Activated T-helper 2 cell treated with anti-CD3 and anti-CD28 coated beads, Interferon-gamma antibody, Interleukin-2, Interleukin-4, amounts not matched to agents 10 μg/mL and 5 μg/mL and 100 μg/mL, durations not matched to agents 14 hours and 24 hours and 36 hours (primary cell): ENCODE results near the gene PRTN3. TPM values are rescaled to one million over a fixed set of nuclear protein-coding genes. Genes with fewer than 3 reads are reported as not detected.
"Not testable (repeated sequence)": the region's sequence is repeated elsewhere in the genome, so short reads cannot be mapped to it uniquely, and the experiment has no call there.

ENCODE experiments used
- DNase-seq: peaks from one replicate; pipeline ENCODE4 v3.0.0; 2021; ENCODE audit warnings: low spot score
- H3K27ac Mint-ChIP-seq: one replicate; pipeline ENCODE4 v1.8.0; 2021; ENCODE audit warnings: mixed read lengths
- H3K27me3 Mint-ChIP-seq: one replicate; pipeline ENCODE4 v1.8.0; 2021; ENCODE audit warnings: low read depth, mixed read lengths
- H3K36me3 Mint-ChIP-seq: one replicate; pipeline ENCODE4 v1.8.0; 2021; ENCODE audit warnings: low read depth, mixed read lengths
- H3K4me1 Mint-ChIP-seq: one replicate; pipeline ENCODE4 v1.8.0; 2021; ENCODE audit warnings: low read depth, mixed read lengths
- H3K4me3 Mint-ChIP-seq: one replicate; pipeline ENCODE4 v1.8.0; 2021; ENCODE audit warnings: low read depth, mild to moderate bottlenecking, moderate library complexity, mixed read lengths
- H3K9me3 Mint-ChIP-seq: one replicate; pipeline ENCODE4 v1.8.0; 2021; ENCODE audit warnings: mixed read lengths
- intact Hi-C: fragments of 100-400 bp; cut with micrococcal nuclease; formaldehyde crosslinking; loops from one replicate; pipeline ENCODE4 v1.15.1; 2023
- total RNA-seq: library from RNA; stranded (reverse); gene quantifications from 2 replicates; pipeline ENCODE4 v1.2.3, GENCODE V29; 2022

Gene PRTN3
- total RNA-seq, 1 donor from 2014 or later, result not detected

DNA sequence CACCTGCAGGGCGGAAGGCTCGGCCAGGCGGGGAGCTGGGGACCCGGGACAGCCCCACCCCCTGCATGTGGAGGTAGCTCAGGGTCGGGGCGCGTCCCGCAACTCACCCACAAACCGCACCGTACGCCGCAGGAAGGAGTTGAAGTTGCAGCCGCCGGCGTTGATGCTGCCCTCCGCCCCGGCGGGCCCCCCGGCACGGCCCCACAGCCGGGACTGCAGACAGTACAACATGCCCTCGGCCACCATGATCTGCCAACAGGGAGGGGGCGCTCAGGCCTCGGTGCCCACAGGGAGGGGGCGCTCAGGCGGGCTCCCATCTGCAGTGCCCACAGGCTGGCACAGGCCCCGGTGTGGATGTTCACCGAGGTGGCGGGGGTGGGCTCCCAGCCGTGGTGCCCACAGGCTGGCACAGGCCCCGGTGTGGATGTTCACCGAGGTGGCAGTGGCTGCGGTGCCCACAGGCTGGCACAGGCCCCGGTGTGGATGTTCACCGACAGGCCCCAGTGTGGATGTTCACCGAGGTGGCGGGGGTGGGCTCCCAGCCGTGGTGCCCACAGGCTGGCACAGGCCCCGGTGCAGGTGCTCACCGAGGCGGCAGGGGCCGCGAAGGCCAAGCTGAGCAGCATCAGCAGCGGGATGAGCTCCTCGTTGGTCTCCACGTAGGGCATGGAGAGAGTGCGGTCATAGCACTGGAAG is 25.6 kb upstream of the PRTN3 start:
- Mint-ChIP-seq H3K27me3 (peaks cover 2% of the 10 kb centered on the region), H3K4me3 (no peak overlapping the region), H3K27ac (no peak overlapping the region), H3K36me3 (peaks cover 43% of the 10 kb centered on the region), H3K4me1 (no peaks in the 10 kb centered on the region), H3K9me3 (peaks cover 5% of the 10 kb centered on the region)
- intact Hi-C loops, result no loop called here
- no peak for DNase-seq

DNA sequence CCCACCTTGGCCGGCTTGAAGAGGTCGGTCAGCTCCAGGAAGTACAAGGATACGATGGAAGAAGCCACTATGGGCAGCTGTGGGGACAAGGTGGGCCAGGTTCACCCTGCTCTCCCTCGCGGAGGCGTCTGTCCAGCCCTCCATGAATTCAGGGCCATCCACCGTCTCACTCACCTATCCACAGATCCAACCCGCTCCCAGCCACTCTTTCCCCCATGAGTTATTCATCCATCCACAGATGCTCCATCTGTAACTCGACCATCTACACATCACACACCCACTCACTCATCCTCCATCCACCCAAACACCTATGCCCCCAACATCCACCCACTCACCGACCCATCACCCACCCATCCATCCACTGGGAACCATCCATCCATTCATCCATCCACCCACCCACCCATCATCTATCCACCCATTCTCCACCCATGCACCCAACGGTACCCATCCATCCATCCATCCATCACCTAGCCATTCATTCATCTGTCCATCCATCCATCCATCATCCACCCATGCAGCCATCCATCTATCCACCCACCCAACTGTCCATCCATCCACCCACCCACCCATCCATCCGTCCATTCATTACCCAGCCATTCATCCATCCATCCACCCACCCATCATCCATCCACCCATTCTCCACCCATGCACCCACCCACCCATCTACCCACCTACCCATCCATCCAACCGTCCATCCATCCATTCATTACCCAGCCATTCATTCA is 24.9 kb upstream of the PRTN3 start:
- H3K27me3 Mint-ChIP-seq, result peaks cover 2% of the 10 kb centered on the region
- H3K27ac Mint-ChIP-seq, result no peak overlapping the region
- H3K36me3 Mint-ChIP-seq, result peaks cover 38% of the 10 kb centered on the region
- H3K9me3 Mint-ChIP-seq, result peaks cover 5% of the 10 kb centered on the region
- no peaks in the 10 kb centered on the region for H3K4me1 Mint-ChIP-seq
- no peak overlapping the region for H3K4me3 Mint-ChIP-seq
- intact Hi-C loops, result no loop called here
- no peak for DNase-seq

GRCh38 chr19:816500-816857 is 24.3 kb upstream of the PRTN3 start:
- Mint-ChIP-seq H3K4me3 (no peak overlapping the region), H3K27ac (no peak overlapping the region), H3K4me1 (no peaks in the 10 kb centered on the region)

GRCh38 chr19:820212-820611 is 20.6 kb upstream of the PRTN3 start:
- peaks cover 14% of the 10 kb centered on the region for H3K27me3 Mint-ChIP-seq
- H3K4me3 Mint-ChIP-seq, intact Hi-C loops, DNase-seq, H3K9me3 Mint-ChIP-seq, H3K4me1 Mint-ChIP-seq, H3K27ac Mint-ChIP-seq: not testable (repeated sequence)
- peaks cover 17% of the 10 kb centered on the region for H3K36me3 Mint-ChIP-seq

More at GRCh38 chr19:816500-816857, 24.3 kb upstream of the PRTN3 start:
- DNase-seq, result no peak
- H3K9me3 Mint-ChIP-seq, result peaks cover 5% of the 10 kb centered on the region
- H3K27me3 Mint-ChIP-seq, result peaks cover 2% of the 10 kb centered on the region
- H3K36me3 Mint-ChIP-seq, result peaks cover 36% of the 10 kb centered on the region
- intact Hi-C loops, result no loop called here

- Mint-ChIP-seq H3K36me3 (peaks cover 9% of the 10 kb centered on the region), H3K4me3 (no peak overlapping the region), H3K27me3 (peaks cover 14% of the 10 kb centered on the region), H3K9me3 (peaks cover 4% of the 10 kb centered on the region), H3K4me1 (no peaks in the 10 kb centered on the region), H3K27ac (no peak overlapping the region)
- DNase-seq, result no peak
- intact Hi-C loops, result no loop called here
Observed at GRCh38 chr19:821231-821824, 19.5 kb upstream of the PRTN3 start.

DNA sequence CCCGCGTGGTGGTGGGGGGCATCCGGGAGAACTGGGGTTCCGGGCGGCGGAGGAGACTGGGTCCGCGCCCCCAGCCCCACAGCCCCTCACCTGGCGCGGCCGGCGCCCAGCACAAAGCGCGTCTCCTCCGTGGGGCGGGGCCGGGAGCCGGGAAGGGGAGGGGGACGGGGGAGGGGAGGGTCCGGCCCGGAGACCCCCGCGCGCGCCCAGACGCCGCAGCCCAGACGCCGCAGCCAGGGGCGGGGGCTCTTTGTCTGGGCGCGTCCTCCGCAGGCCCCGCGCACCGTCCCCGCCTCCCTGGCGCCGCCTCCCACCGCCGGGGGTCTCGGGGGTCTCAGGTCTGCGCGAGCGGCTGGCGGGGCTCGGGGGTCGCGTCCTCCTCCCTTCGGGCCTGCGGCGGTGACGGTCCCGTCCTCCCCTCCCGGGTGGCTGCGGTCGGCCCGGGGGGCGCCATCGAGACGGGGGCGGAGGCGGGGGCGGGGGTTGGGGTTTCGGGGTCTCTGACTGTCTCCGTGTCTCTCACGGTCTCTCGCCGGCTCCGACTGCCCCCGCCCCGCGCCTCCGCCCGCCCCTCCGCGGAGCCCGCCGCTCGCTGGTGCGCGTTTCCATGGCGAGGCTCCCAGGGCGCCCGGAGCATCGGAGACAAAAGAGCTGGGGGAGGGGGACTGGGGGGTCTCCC is 18.8 kb upstream of the PRTN3 start, which contains the start of gene PLPPR3:
Gene PLPPR3 (minus strand): TSS at position 131 of the 679 bp plus-strand sequence. CDS start 396 bp downstream, outside the sequence.
- intact Hi-C loops, result no loop called here
- H3K36me3 Mint-ChIP-seq, result peaks cover 3% of the 10 kb centered on the region
- no peak within 1 kb of the TSS for H3K4me3 Mint-ChIP-seq
- no peaks in the 10 kb centered on the region for H3K9me3 Mint-ChIP-seq
- peaks cover 14% of the 10 kb centered on the region for H3K27me3 Mint-ChIP-seq
- no peak within 1 kb of the TSS for H3K27ac Mint-ChIP-seq
- no peak for DNase-seq
- no peaks in the 10 kb centered on the region for H3K4me1 Mint-ChIP-seq

- Mint-ChIP-seq H3K27ac (no peak overlapping the region), H3K27me3 (peaks cover 14% of the 10 kb centered on the region), H3K9me3 (no peaks in the 10 kb centered on the region), H3K36me3 (no peaks in the 10 kb centered on the region), H3K4me1 (no peaks in the 10 kb centered on the region), H3K4me3 (no peak overlapping the region)
- intact Hi-C loops, result no loop called here
- no peak for DNase-seq
Observed at GRCh38 chr19:823565-824121, 17.2 kb upstream of the PRTN3 start.

DNA sequence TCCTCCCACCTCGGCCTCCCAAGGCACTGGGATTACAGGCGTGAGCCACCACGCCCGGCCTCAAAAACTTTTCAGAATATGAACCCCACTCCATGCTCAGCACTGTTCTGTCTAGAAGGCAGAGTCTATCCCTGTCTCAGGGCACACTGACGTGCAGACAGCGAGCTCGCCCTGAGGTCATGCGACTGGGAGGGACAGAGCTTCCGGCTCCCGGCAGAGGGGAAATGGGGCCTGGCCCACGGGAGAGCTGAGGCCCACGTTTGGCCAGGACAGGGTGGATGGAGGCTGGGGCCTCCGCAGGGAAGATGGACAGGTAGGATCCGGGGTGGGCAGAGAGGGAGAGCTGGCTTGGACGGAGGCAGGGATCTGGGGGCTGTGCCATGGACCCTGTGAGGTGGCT is 15.9 kb upstream of the PRTN3 start:
- intact Hi-C loops, result no loop called here
- Mint-ChIP-seq H3K27ac (no peak overlapping the region), H3K9me3 (no peaks in the 10 kb centered on the region), H3K36me3 (no peaks in the 10 kb centered on the region), H3K27me3 (peaks cover 13% of the 10 kb centered on the region), H3K4me3 (no peak overlapping the region), H3K4me1 (no peaks in the 10 kb centered on the region)
- DNase-seq, result no peak

DNA sequence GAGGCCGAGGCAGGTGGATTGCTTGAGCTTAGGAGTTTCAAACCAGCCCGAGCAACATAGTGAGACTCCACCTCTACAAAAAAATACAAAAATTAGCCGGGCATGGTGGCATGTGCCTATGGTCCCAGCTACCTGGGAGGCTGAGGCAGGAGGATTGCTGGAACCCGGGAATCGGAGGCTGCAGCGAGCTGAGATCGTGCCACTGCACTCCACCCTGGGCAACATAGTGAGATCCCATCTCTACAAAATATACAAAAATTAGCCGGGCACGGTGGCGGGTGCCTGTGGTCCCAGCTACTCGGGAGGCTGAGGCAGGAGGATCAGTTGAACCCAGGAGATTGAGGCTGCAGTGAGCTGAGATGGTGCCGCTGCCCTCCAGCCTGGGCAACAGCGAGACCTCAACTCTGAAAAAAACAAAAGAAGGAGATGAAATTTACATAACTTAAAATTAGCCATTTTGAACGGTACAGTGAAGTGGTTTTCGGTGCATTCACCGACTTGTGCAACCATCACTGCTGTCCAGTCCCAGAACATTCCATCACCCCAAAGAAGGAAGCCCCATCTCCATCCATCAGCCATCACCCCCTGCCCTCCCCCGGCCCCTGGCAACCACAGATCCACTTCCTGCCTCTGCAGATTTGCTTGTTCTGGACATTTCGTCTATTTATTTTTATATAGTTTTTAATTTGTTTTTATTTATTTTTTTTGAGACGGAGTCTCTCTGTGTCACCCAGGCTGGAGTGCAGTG is 14.7 kb upstream of the PRTN3 start:
- DNase-seq, result no peak

GRCh38 chr19:827314-827709 is 13.5 kb upstream of the PRTN3 start:
- peaks cover 12% of the 10 kb centered on the region for H3K27me3 Mint-ChIP-seq
- no peaks in the 10 kb centered on the region for H3K9me3 Mint-ChIP-seq
- H3K4me1 Mint-ChIP-seq, result no peaks in the 10 kb centered on the region
- H3K4me3 Mint-ChIP-seq, result no peak overlapping the region
- no peak for DNase-seq
- intact Hi-C loops, result no loop called here
- no peak overlapping the region for H3K27ac Mint-ChIP-seq
- H3K36me3 Mint-ChIP-seq, result no peaks in the 10 kb centered on the region

More for the DNA sequence above, 14.7 kb upstream of the PRTN3 start:
- intact Hi-C loops, result no loop called here
- Mint-ChIP-seq H3K4me3 (no peak overlapping the region), H3K36me3 (no peaks in the 10 kb centered on the region), H3K27me3 (peaks cover 12% of the 10 kb centered on the region), H3K9me3 (no peaks in the 10 kb centered on the region), H3K27ac (no peak overlapping the region), H3K4me1 (no peaks in the 10 kb centered on the region)

DNA sequence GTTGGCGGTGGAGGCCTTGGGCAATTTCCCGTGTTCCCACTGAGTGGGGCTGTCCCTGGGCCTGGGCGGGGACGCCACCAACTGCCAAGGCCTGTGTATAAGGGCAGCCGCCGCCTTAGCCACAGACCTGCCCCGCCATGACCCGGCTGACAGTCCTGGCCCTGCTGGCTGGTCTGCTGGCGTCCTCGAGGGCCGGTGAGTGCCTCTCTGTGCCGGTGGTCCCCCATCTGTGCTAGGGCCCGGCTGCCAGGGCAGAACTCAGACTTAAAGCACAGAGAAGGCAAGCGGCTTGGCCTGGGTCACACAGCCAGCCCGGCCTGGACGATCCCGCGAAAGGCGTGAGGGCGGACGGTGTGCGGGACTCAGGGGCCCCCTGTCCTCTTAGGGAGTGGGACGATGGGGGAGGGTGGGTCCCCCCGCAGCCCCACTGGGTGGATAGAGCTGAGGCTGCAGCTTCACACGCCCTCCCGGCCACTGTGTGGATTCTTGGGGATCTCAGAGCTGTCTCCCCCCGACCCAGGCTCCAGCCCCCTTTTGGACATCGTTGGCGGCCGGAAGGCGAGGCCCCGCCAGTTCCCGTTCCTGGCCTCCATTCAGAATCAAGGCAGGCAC is 13.0 kb upstream of the PRTN3 start, which contains the start of gene AZU1:
Gene AZU1 (plus strand): TSS at position 128 of the 612 bp plus-strand sequence. CDS start 10 bp downstream, at position 138.
- intact Hi-C loops, result no loop called here
- no peak within 1 kb of the TSS for H3K4me3 Mint-ChIP-seq
- peaks cover 10% of the 10 kb centered on the region for H3K27me3 Mint-ChIP-seq
- H3K27ac Mint-ChIP-seq, result no peak within 1 kb of the TSS
- H3K9me3 Mint-ChIP-seq, result no peaks in the 10 kb centered on the region
- no peak for DNase-seq
- H3K36me3 Mint-ChIP-seq, result no peaks in the 10 kb centered on the region
- no peaks in the 10 kb centered on the region for H3K4me1 Mint-ChIP-seq
